Ovary (tissue), 9 donors: ENCODE data around the gene TCIRG1. TPM values are rescaled to one million over a fixed set of nuclear protein-coding genes. Genes with fewer than 3 reads are reported as not detected.

ENCODE experiments used
- DNase-seq, 5 donors: peaks; one replicate each; pipeline ENCODE4 v3.0.0-alpha.2; 2019 to 2020
- H3K27ac ChIP-seq, 2 donors: fragments of 200-600 bp; one replicate each; pipeline versions ENCODE4 v1.5.1 to v1.8.0; 2019 to 2022
- H3K27me3 ChIP-seq: fragments of 200-600 bp; one replicate; pipeline ENCODE4 v1.8.0; 2022
- H3K36me3 ChIP-seq: fragments of 200-600 bp; sonication (generic); one replicate; pipeline ENCODE4 v1.5.1; 2019
- H3K4me1 ChIP-seq: one replicate; pipeline ENCODE4 v1.8.1; 2013; ENCODE audit warnings: mild to moderate bottlenecking, moderate library complexity; ENCODE audit not compliant: insufficient read depth
- H3K4me3 ChIP-seq: fragments of 200-600 bp; sonication (generic); one replicate; pipeline ENCODE4 v1.5.1; 2017
- H3K9me3 ChIP-seq, 2 donors: fragments of 200-600 bp in 1 of 2; sonication (generic) in 1 of 2; one replicate each; pipeline versions ENCODE4 v1.5.1 to v1.8.1; 2013 to 2019; ENCODE audit warnings: mild to moderate bottlenecking in 1 of 2, moderate library complexity in 1 of 2
- EP300 ChIP-seq: sonication (generic); formaldehyde crosslinking; IDR thresholded peaks from one replicate; pipeline ENCODE4 v1.6.1; 2017; ENCODE audit warnings: antibody characterized with exemption
- POLR2A ChIP-seq: fragments of 450-650 bp; IDR thresholded peaks from one replicate; pipeline ENCODE4 v1.6.1; 2017; ENCODE audit warnings: antibody characterized with exemption, mild to moderate bottlenecking, moderate library complexity
- WGBS, 3 donors: extraction: QIAGEN DNeasy Blood & Tissue Kit in 1 of 3; methylation state at CpG; one replicate each; pipeline versions ENCODE4 v1.1.5 to v1.1.7; 2013 to 2017; 5-methylcytosine and 5-hydroxymethylcytosine counted together
- intact Hi-C, 4 donors: fragments of 100-400 bp; cut with DNase I; formaldehyde crosslinking; loops; one replicate each; pipeline versions ENCODE4 v1.11.0 to v1.15.1; 2022 to 2023
- polyA plus RNA-seq, 2 donors: library from polyadenylated mRNA; stranded (reverse); fragments of 200-250 nt in 1 of 2; fragments of 350-450 nt in 1 of 2; fragmentation: Illumina TruSeq in 1 of 2; extraction: RNeasy Lipid Tissue Mini Kit (QIAGEN cat#74804) in 1 of 2; gene quantifications; one replicate each; pipeline ENCODE4 v1.2.3, GENCODE V29; 2013 to 2014
- total RNA-seq, 7 donors: library from RNA; depleted of rRNA in 2 of 7; stranded (reverse); fragments of >200 nt in 2 of 7; fragmentation: NEBNext Ultra II Directional in 3 of 7; extraction: Animal tissue kit (Norgen Biotek cat#: 25700) in 3 of 7; gene quantifications; one replicate each; pipeline versions ENCODE4 v1.1.0 to v1.2.4, GENCODE V29; 2016 to 2023
- TF ChIP-seq, protein P1 (sequence below), 3 donors: fragments of 450-650 bp in 2 of 3; fragments of 200-600 bp in 1 of 3; IDR thresholded peaks; one replicate each; pipeline versions ENCODE4 v1.5.1 to v1.8.0; 2016 to 2022; ENCODE audit warnings: antibody characterized with exemption in 3 of 3, mild to moderate bottlenecking in 1 of 3
- donor health status: DM: no; HTN: no; CAD: no; lungs with moderate emphysema.
- donor health status: DM: no; HTN: no; CAD: no.
- donor health status: Bipolar disorder and iron deficiency.
- donor health status: DM: yes; HTN: yes; CAD: no.
- donor health status: DM: no; HTN: no; CAD: no.
- donor health status: DM: yes; HTN: yes; CAD: no.

The TCIRG1 gene
- total and polyA plus RNA-seq, 9 donors, result 2.2 to 109 (median 77.4) TPM

DNA sequence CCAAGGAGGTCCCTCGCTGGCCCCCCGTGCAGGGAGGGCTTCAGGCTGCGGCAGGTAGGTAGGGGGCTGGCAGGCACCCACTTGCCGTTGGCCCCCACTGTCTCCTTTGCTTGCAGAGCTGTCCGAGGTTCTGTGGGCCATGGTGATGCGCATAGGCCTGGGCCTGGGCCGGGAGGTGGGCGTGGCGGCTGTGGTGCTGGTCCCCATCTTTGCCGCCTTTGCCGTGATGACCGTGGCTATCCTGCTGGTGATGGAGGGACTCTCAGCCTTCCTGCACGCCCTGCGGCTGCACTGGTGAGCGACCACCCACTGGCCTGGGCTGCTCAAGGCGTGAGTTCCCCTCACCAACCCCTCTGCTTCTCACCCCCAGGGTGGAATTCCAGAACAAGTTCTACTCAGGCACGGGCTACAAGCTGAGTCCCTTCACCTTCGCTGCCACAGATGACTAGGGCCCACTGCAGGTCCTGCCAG, 11.6 kb downstream of the TCIRG1 start:
- no peaks in the 10 kb centered on the region for H3K9me3 ChIP-seq
- H3K27ac ChIP-seq, result no peak overlapping the region
- H3K27me3 ChIP-seq, result no peaks in the 10 kb centered on the region
- H3K4me1 ChIP-seq, result no peaks in the 10 kb centered on the region
- 89 to 94% (median 93%) methylated on average over 16 to 18 of the region's 18 CpGs for WGBS, 3 donors
- no peaks in the 10 kb centered on the region for H3K36me3 ChIP-seq
- DNase-seq, result no peak
- no peak overlapping the region for H3K4me3 ChIP-seq
- no peak for TF ChIP-seq POLR2A
- TF ChIP-seq, protein P1, sequence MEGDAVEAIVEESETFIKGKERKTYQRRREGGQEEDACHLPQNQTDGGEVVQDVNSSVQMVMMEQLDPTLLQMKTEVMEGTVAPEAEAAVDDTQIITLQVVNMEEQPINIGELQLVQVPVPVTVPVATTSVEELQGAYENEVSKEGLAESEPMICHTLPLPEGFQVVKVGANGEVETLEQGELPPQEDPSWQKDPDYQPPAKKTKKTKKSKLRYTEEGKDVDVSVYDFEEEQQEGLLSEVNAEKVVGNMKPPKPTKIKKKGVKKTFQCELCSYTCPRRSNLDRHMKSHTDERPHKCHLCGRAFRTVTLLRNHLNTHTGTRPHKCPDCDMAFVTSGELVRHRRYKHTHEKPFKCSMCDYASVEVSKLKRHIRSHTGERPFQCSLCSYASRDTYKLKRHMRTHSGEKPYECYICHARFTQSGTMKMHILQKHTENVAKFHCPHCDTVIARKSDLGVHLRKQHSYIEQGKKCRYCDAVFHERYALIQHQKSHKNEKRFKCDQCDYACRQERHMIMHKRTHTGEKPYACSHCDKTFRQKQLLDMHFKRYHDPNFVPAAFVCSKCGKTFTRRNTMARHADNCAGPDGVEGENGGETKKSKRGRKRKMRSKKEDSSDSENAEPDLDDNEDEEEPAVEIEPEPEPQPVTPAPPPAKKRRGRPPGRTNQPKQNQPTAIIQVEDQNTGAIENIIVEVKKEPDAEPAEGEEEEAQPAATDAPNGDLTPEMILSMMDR (IDR thresholded peaks at IDR 0.05), result no peak
- TF ChIP-seq EP300, result no peak
- intact Hi-C loops, result no loop called here

DNA sequence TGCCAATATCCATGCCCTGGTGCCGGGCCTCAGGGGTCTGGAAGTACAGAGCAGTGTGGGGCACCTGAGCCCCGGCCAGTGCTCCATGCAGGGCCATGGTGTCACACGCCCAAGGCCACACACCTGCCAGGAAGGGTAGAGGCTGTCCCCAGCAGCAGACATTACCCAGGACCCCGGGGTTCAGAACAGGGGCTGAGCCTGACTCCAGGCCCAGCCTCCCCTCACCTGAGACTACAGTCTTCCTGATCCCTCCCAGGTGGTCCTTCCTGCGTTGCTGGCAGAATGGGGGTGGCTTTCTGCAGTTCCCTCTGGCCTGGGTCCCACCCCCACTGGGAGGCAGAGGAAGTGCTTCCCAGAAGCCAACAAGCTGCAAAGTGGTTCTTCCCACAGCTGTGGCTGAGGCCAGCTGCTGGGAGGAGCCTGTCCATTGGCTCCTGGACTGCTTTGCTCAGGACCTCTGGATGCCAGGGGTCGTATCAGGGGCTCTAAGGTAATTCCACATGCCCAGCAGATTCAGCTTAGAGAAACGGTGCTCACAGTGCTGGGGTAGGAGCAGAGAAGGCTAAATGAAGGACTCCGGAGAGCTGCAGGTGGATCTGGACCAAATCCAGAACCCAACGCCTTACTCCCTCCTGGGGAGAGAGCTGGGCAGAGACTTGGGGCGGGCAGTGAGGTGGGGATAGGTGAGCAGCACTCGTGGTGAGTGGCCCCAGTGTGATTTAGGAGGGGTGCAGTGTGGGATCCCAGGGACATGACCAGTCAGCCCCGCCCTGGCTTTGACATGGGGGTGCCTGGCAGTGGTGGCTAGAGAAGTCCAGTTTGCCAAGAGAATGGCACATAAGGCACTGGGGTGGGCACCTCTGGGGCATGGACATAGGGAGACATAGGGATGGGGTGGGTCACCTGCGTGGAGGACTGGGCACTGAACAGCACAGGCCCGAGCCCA, 12.6 kb downstream of the TCIRG1 start:
- H3K4me1 ChIP-seq, result no peaks in the 10 kb centered on the region
- H3K27ac ChIP-seq, result no peak overlapping the region
- no peak for TF ChIP-seq POLR2A
- TF ChIP-seq, protein P1 (IDR thresholded peaks at IDR 0.05), result no peak
- TF ChIP-seq EP300, result no peak
- no peaks in the 10 kb centered on the region for H3K9me3 ChIP-seq
- no peaks in the 10 kb centered on the region for H3K36me3 ChIP-seq
- no peak overlapping the region for H3K4me3 ChIP-seq
- H3K27me3 ChIP-seq, result no peaks in the 10 kb centered on the region
- DNase-seq, result peak in 1 of 5 donors; percentile 19
- intact Hi-C loops, result no loop called here
- WGBS, 3 donors, result 66 to 72% (median 69%) methylated on average over 13 to 14 of the region's 14 CpGs

DNA sequence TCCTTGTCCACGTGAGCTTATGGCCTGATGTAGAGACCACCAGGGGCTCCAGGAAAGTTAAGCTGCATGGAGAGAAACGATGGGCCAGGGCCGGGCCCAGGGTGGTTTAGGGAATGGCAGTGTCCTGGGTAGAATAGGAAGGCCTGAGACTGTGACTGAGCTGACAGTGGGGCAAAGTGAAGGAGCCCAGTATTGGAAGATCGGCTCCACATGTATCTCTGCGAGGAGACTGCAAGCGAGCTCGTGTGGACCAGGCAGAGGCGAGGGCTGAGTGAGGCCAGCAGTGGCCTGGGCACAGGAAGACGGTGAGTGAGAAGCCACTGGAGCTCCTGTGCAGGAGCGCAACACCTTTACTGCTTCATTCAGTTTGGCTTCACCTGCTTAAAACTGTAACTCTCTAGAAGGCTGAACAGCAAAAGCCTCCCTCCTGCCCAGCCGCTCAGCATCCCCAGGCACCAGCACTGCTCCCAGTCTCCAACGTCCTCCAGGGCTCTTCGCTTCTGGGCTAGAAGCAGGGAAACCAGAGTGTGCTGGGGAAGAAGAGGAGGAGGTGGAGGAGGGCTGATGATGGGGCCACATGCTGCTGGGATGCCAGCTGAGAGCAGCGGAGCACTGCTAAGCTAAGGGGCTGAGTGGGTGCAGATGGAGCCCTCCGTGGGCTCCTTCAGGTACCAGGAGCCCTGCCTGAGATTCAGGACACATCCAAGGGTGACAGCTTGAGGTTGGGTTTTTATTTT, 13.5 kb downstream of the TCIRG1 start:
- TF ChIP-seq, protein P1 (IDR thresholded peaks at IDR 0.05), result no peak
- no peak for TF ChIP-seq POLR2A
- TF ChIP-seq EP300, result no peak

DNA sequence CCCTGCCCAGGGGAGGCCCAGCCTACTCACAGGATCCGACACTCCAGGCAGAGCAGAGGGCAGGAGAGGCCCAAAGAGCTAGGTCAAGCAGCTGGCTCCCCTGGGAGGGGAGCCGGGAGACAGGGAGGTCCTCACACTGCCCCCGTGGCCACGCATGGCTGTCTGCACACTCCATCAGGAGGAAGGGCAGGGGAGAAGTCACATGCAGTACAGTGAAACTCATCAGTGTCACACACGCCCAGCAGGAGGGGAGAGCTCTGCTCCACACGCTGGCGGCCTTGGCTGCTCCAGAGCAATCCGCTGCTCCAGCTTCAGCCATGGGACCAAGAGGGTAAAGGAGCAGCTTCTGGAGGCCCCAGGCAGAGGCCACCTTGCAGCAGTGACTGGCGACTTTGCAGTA, 14.3 kb downstream of the TCIRG1 start:
- no peak overlapping the region for H3K4me3 ChIP-seq
- TF ChIP-seq, protein P1 (IDR thresholded peaks at IDR 0.05), result no peak
- TF ChIP-seq EP300, result no peak
- TF ChIP-seq POLR2A, result no peak
- DNase-seq, result no peak
- H3K27ac ChIP-seq, result no peak overlapping the region
- intact Hi-C loops, result no loop called here
- H3K9me3 ChIP-seq, result no peaks in the 10 kb centered on the region
- no peaks in the 10 kb centered on the region for H3K36me3 ChIP-seq
- H3K27me3 ChIP-seq, result no peaks in the 10 kb centered on the region
- 64 to 70% (median 68%) methylated on average over 9 of the region's 9 CpGs for WGBS, 3 donors
- no peaks in the 10 kb centered on the region for H3K4me1 ChIP-seq

More for the DNA sequence above, 13.5 kb downstream of the TCIRG1 start:
- DNase-seq, result no peak
- no peaks in the 10 kb centered on the region for H3K4me1 ChIP-seq
- intact Hi-C loops, result no loop called here
- no peak overlapping the region for H3K4me3 ChIP-seq
- 82 to 84% (median 83%) methylated on average over 15 of the region's 15 CpGs for WGBS, 3 donors
- H3K27me3 ChIP-seq, result no peaks in the 10 kb centered on the region
- H3K27ac ChIP-seq, result no peak overlapping the region
- no peaks in the 10 kb centered on the region for H3K9me3 ChIP-seq
- H3K36me3 ChIP-seq, result no peaks in the 10 kb centered on the region
